ENCODE data around the gene LRRC3.

The LRRC3 gene

DNA sequence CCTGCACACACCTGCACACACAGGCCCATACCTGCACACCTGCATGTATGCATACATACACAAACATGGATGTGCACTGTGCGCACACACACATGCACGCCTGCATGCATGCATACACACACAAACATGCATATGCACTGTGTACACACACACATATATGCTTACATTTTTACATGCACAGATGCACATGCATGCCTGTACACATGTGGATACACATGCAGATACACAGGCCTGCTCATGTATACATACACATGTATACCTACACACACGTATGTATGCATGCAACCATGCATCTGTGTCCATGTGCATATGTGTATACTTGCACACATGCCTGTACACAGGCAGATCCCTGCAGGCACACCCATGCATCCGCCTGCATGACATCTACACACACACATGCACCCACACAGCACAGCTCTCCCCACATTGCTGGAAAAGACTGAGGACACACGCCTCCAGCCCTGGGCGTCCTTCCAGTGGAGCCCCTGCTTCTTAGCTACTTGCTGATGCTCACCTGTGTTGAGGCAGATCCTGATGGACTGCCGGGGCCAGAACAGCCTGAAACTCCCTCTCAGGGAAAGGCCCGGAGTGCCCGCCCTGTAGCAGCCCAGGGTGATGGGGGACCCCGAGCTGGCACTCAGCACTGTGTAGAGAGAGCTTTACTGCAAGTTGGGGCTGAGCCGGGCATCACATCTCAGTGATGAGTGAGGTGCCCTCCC, 56.1 kb downstream of the LRRC3 start:
- TF ChIP-seq, protein P1, sequence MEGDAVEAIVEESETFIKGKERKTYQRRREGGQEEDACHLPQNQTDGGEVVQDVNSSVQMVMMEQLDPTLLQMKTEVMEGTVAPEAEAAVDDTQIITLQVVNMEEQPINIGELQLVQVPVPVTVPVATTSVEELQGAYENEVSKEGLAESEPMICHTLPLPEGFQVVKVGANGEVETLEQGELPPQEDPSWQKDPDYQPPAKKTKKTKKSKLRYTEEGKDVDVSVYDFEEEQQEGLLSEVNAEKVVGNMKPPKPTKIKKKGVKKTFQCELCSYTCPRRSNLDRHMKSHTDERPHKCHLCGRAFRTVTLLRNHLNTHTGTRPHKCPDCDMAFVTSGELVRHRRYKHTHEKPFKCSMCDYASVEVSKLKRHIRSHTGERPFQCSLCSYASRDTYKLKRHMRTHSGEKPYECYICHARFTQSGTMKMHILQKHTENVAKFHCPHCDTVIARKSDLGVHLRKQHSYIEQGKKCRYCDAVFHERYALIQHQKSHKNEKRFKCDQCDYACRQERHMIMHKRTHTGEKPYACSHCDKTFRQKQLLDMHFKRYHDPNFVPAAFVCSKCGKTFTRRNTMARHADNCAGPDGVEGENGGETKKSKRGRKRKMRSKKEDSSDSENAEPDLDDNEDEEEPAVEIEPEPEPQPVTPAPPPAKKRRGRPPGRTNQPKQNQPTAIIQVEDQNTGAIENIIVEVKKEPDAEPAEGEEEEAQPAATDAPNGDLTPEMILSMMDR (IDR thresholded peaks at IDR 0.05; ENCODE audit: low read depth, low read length), result no peak
- H3K4me3 ChIP-seq (ENCODE audit: low read depth, low read length), result no peak overlapping the region

Data from WI38 (cell line).